Measurements from ENCODE around the gene AGBL4. TPM values are rescaled to one million over a fixed set of nuclear protein-coding genes. Genes with fewer than 3 reads are reported as not detected.

AGBL4 gene
- polyA plus RNA-seq, 1 donor from 2014 or later: not detected

DNA sequence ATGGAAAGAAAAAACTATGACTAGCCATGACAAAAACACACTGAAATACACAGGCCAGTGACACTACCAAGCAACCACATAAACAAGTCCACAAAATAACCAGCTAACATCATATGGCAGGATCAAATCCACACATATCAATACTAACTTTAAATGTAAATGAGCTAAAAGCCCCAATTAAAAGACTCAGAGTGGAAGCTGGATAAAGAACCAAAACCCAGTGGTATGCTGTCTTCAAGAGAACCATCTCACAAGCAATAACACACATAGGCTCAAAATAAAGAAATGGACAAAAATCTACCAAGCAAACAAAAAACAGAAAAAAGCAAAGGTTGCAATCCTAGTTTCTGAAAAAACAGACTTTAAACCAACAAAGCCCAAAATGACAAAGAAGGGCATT, 770.8 kb downstream of the AGBL4 start:
- Mint-ChIP-seq H3K36me3 (no peaks in the 10 kb centered on the region), H3K9me3 (peaks cover 4 to 12% (median 7%) of the 10 kb centered on the region in 3 donors), H3K4me3 (no peak overlapping the region), H3K27ac (no peak overlapping the region), H3K27me3 (no peaks in the 10 kb centered on the region), H3K4me1 (no peaks in the 10 kb centered on the region)

DNA sequence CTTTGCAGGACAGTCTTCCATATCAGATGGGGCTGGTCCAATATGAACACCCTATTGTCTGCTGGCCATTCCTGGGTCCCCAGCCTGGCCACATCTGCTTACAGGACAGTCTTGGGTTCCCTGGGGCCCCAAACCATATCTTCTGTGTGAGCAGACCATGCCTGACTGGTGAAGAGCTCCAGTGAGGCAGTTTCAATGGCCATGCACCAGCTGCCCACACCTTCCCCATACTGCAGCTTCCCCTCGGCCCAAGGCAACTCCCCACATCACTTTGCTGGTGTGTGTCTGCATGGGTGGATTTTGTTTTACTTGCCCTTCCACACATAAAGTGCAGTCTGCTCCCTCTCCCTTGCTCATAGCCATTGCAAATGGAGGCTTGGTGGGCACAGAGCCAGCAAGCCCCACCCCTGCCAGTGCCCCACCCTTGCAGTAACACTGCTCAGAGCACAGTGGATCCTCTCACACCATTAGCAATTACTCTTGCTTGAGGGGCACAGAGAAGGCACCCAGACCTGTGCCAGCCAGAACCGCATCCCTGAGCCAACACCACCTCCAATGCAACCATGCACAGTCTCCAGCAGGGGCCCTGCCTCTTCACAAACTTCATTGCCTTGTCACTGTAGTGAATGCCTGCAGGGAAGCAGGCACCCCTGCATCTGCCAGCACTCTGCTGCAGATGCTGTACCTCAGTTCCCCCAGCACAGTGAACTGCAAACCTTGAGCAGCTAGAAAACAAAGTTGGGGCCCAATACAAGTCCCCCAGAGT, 772.6 kb downstream of the AGBL4 start:
- no peaks in the 10 kb centered on the region for H3K27me3 Mint-ChIP-seq
- no peaks in the 10 kb centered on the region for H3K36me3 Mint-ChIP-seq
- no peaks in the 10 kb centered on the region for H3K4me1 Mint-ChIP-seq
- H3K9me3 Mint-ChIP-seq: peaks cover 4 to 9% (median 7%) of the 10 kb centered on the region in 3 donors
- H3K27ac Mint-ChIP-seq: no peak overlapping the region
- peak overlapping the region in 1 of 4 donors; percentile 49 for H3K4me3 Mint-ChIP-seq

DNA sequence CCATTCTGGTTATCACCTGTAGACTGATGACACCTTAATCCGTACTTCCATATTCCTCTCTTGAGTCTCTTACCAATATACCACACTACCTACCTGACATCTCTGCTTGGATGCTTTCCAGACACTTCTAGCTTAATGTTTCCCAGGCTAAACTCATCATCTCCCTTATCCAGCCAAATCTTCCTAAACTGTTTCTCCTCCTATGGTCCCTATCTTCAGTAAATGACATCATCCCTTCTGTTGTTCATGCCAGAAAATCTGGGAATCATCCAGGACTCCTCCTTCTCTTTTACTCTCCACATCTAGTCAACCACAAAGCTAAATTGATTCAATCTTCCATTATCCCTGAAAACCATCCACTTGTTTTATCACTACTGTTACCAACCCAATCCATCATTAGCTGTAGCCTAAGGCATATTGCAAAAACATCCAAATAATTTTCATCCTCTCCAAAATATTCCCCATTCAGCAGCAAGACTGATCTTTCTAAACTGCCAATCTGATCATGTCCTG, 783.0 kb downstream of the AGBL4 start:
- Mint-ChIP-seq H3K4me3 (no peak overlapping the region), H3K27me3 (no peaks in the 10 kb centered on the region), H3K4me1 (peaks cover 0 to 1% (median 0%) of the 10 kb centered on the region in 3 donors), H3K9me3 (peaks cover 0 to 5% (median 5%) of the 10 kb centered on the region in 3 donors), H3K27ac (peak overlapping the region in 1 of 3 donors; percentile 45), H3K36me3 (no peaks in the 10 kb centered on the region)

DNA sequence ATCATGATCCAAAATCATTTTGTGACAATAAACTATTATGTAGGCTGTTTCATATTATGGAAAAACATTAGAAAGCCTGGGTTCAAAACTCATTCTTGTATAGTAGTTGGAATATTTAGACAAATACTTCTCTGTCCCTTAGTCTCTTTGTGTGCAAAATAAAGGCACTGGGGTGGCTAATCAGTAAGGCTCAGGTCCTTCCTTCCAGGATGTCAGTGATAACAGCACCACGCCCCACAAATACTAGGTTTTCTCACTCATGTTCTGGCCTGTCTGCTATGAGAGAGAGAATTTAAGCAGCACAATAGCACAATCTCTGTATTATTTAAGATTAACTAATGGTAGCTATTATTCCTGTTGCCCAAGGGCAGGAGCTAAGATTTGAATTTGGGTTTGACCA, 788.8 kb downstream of the AGBL4 start:
- H3K4me3 Mint-ChIP-seq: no peak overlapping the region
- peaks cover 0 to 5% (median 3%) of the 10 kb centered on the region in 3 donors for H3K9me3 Mint-ChIP-seq
- no peaks in the 10 kb centered on the region for H3K27me3 Mint-ChIP-seq
- no peak overlapping the region for H3K27ac Mint-ChIP-seq
- H3K4me1 Mint-ChIP-seq: no peaks in the 10 kb centered on the region
- H3K36me3 Mint-ChIP-seq: no peaks in the 10 kb centered on the region

DNA sequence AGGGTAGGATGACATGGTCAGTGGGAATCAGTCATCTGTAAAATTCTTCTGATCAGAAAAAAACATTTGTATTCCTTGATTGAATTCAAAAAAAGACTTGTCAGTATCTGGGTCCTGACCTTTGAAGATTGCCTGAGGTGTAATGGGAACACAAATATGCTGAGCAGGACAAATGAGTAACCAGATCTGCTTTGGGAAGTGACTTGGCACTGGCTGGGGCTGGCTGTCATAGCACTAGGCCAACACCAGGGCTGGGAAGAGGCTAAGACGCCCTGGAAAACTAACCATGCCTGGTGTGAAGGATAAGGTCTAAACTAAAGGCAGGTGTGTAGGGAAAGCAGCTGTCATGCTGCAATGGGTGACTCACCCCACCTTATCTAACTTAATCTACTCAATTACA, 794.2 kb downstream of the AGBL4 start:
- Mint-ChIP-seq H3K27me3 (peaks cover 3% of the 10 kb centered on the region), H3K4me1 (no peaks in the 10 kb centered on the region), H3K9me3 (no peaks in the 10 kb centered on the region), H3K27ac (no peak overlapping the region), H3K36me3 (no peaks in the 10 kb centered on the region), H3K4me3 (no peak overlapping the region)

DNA sequence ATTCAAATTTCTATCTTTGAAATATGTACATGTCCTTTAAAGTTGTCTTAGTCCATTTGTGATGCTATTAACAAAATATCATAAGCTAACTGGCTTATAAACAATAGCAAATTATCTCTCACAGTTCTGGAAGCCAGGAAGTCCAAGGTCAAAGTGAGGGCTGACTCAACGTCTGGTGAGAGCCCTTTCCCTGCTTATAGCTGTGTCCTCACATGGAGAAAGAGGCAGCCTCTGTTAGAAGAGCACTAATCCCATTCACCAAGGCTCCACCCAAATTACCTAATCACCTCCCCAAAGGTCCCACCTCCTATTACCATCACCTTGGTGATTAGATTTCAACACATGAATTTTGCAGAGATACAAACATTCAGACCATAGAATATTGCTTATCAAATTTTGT, 797.0 kb downstream of the AGBL4 start:
- Mint-ChIP-seq H3K9me3 (no peaks in the 10 kb centered on the region), H3K36me3 (no peaks in the 10 kb centered on the region), H3K27ac (no peak overlapping the region), H3K27me3 (peaks cover 7% of the 10 kb centered on the region), H3K4me1 (no peaks in the 10 kb centered on the region), H3K4me3 (no peak overlapping the region)

DNA sequence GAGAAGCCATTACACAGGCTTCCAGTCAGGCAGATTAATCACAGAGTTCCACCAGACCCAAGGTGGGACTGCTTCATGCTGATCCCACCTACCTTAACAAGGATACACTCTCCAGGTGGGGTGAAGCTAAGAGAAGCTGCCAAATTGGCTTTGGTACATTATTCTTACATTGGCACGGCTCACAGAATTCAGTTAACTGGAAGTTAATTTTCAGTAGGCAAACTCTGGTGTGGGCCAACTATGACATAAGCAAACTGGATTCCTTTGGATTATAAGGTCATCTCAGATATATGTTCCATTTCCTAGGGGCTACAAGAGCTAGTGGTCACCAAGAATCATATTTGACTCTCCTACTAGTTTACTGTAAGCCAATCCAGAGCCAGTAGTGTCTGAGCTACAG, 798.3 kb downstream of the AGBL4 start:
- Mint-ChIP-seq H3K4me3 (no peak overlapping the region), H3K36me3 (no peaks in the 10 kb centered on the region), H3K27me3 (peaks cover 7% of the 10 kb centered on the region), H3K9me3 (no peaks in the 10 kb centered on the region), H3K4me1 (no peaks in the 10 kb centered on the region), H3K27ac (no peak overlapping the region)

DNA sequence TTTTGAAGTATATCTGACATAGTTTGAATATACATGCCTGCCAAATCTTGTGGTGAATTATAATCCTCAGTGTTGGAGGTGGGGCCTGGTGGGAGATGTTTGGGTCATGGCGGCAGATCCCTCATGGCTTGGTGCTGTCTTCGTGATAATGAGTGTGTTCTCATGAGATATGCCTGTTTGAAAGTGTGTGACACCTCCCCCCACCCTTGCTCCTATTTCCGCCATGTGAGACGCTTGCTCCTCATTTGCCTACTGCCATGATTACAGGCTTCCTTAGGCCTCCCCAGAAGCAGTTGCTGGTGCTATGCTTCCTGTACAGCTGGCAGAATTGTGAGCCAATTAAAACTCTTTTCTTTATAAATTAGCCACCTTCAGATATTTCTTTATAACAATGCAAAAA, 810.5 kb downstream of the AGBL4 start:
- Mint-ChIP-seq H3K36me3 (no peaks in the 10 kb centered on the region), H3K27ac (no peak overlapping the region), H3K9me3 (no peaks in the 10 kb centered on the region), H3K27me3 (peaks cover 1% of the 10 kb centered on the region), H3K4me3 (no peak overlapping the region), H3K4me1 (no peaks in the 10 kb centered on the region)

DNA sequence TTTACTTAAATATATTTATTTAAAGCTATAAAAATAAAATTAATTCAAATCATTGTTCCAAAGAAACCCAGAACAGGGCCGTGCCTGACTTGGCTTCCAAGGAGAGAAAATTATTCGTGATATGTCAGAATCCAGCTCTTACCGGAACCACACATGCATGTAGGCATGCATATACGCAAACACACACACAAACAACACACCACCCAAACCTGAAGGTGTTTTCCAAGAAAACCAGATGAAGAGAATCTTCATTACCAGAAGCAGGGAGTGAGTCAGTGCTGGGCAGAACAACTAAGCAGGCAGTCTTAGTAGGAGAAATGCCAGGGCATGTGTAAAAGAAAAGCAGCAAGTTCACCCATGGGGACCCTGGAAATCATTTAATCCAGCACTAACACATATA, 815.0 kb downstream of the AGBL4 start:
- H3K27ac Mint-ChIP-seq: no peak overlapping the region
- no peaks in the 10 kb centered on the region for H3K4me1 Mint-ChIP-seq
- H3K4me3 Mint-ChIP-seq: no peak overlapping the region
- H3K27me3 Mint-ChIP-seq: peaks cover 4% of the 10 kb centered on the region
- no peaks in the 10 kb centered on the region for H3K9me3 Mint-ChIP-seq
- no peaks in the 10 kb centered on the region for H3K36me3 Mint-ChIP-seq

DNA sequence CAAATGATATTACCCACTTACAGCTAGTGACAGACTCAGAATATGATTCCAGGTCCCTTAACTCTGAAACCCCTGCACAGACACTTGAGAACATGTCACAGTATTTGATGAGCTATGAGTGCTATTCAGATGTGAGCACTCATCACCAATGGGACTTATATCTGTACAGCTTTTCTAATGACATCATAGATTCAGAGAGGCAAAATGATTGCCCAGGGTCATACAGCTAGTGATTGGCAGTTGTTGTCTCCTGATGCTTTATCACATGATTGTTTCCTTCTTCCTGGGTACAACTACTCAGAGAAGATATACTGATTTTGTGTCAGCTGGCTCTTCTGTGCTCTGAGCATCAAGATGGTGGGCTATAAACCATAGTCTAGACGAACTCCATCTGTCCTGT, 819.0 kb downstream of the AGBL4 start:
- peaks cover 1 to 9% (median 3%) of the 10 kb centered on the region in 3 donors for H3K9me3 Mint-ChIP-seq
- H3K4me3 Mint-ChIP-seq: no peak overlapping the region
- peaks cover 2% of the 10 kb centered on the region for H3K36me3 Mint-ChIP-seq
- H3K27me3 Mint-ChIP-seq: peaks cover 7% of the 10 kb centered on the region
- H3K27ac Mint-ChIP-seq: no peak overlapping the region
- H3K4me1 Mint-ChIP-seq: no peaks in the 10 kb centered on the region

DNA sequence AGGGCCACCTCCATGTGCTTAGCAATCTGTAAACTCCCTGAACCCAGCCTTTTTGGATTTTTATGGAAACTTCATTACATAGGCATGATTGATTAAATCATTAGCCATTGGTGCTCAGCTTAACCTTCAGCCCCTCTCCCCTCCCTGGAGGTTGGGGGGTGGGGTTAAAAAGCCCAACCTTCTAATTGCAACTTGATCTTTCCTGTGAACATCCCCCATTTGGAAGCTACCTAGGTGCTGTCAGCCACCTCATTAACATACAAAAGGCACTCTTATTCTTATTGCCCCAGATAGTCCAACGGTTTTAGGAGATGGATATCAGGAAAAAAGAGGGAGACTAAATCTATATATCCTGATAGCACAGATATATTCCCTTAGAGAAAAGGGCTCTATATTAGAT, 823.0 kb downstream of the AGBL4 start:
- Mint-ChIP-seq H3K4me3 (no peak overlapping the region), H3K27me3 (peaks cover 5% of the 10 kb centered on the region), H3K36me3 (peaks cover 2% of the 10 kb centered on the region), H3K4me1 (no peaks in the 10 kb centered on the region), H3K27ac (no peak overlapping the region), H3K9me3 (peaks cover 4 to 9% (median 8%) of the 10 kb centered on the region in 3 donors)

DNA sequence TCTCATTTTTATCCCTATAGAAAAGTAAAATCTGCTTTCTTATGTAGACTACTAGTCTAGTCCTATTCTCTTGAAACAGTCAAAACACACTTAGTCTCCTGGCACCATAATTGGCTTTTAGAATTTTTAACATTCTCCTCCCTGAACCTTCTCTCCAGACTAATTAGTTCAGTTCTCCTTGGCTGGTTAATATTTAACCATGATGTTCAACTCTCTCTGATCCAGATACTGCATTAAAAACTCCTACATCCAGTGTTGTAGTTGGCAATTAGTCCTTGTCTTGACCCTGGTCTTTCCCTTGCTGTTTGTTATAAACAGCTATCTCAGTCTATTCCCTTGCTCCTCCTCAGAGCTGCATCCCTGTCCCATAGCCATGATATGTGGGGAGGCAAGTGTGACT, 824.2 kb downstream of the AGBL4 start:
- H3K9me3 Mint-ChIP-seq: peaks cover 6 to 17% (median 10%) of the 10 kb centered on the region in 3 donors
- H3K36me3 Mint-ChIP-seq: peaks cover 2% of the 10 kb centered on the region
- H3K4me1 Mint-ChIP-seq: no peaks in the 10 kb centered on the region
- H3K27me3 Mint-ChIP-seq: peaks cover 5% of the 10 kb centered on the region
- H3K4me3 Mint-ChIP-seq: no peak overlapping the region
- no peak overlapping the region for H3K27ac Mint-ChIP-seq

DNA sequence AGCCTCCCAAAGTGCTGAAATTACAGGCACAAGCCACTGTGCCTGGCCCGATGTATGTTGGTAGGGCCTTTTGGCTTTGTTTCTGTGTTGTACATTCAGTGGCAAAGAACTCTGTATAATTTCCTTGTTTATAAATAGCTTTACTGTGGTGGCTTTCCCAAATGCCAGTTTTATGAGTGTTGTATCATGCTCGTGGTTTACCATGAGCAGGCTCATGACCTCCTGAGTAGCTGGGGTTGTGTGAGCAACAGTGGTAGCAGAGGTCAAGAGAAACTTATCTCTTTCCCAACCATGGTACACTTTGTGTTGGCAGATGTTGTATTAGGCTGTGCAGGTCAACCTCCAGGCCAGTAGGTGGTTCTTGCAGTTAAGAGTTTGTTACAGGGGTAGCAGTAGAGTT, 826.7 kb downstream of the AGBL4 start:
- Mint-ChIP-seq H3K9me3 (peaks cover 5 to 18% (median 17%) of the 10 kb centered on the region in 3 donors), H3K4me1 (no peaks in the 10 kb centered on the region), H3K36me3 (no peaks in the 10 kb centered on the region)

DNA sequence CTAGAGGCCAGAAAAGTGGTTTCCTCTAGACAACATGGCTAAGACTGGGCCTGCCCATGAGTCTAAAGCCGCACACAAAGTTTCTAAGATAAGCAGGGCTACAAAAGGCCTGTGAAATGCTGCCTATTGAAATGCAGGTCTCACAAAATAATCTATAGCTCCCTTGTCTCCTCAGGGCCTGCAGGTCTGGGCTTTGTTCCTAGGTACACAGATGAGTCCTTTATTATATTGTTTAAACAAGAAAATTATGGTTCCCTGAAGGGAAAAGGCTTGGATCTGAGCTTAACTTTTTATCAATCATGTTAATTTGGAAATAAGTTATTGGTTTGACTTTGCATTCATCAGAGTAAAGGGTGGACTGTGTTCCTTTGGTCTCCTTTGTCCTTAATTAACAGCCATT, 833.6 kb downstream of the AGBL4 start:
- no peaks in the 10 kb centered on the region for H3K36me3 Mint-ChIP-seq
- H3K27ac Mint-ChIP-seq: no peak overlapping the region
- no peaks in the 10 kb centered on the region for H3K27me3 Mint-ChIP-seq
- no peak overlapping the region for H3K4me3 Mint-ChIP-seq
- H3K9me3 Mint-ChIP-seq: peaks cover 4 to 14% (median 14%) of the 10 kb centered on the region in 3 donors
- no peaks in the 10 kb centered on the region for H3K4me1 Mint-ChIP-seq

More for the DNA sequence above, 826.7 kb downstream of the AGBL4 start:
- H3K4me3 Mint-ChIP-seq: peak overlapping the region in 1 of 4 donors; percentile 46
- H3K27ac Mint-ChIP-seq: no peak overlapping the region
- H3K27me3 Mint-ChIP-seq: peaks cover 5% of the 10 kb centered on the region

DNA sequence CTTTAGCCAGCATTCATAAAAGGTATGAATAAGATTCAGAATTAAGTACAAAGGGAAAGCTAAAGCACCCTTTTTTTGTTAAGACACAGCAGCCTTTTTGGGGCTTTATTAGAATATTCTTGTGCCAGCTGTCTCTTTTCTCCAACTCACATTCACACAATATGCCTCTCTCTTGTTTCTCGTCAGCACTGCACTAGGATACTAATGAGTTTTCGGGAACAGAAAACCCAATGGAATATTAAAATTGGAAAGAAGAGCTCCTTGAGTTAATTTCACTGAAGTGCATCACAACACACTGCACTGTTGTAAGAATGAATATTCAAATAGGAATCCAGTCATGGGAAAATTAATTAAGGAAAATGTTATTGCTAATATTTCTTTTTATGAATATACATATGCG, 836.7 kb downstream of the AGBL4 start:
- no peaks in the 10 kb centered on the region for H3K4me1 Mint-ChIP-seq
- peaks cover 2 to 4% (median 2%) of the 10 kb centered on the region in 3 donors for H3K9me3 Mint-ChIP-seq

DNA sequence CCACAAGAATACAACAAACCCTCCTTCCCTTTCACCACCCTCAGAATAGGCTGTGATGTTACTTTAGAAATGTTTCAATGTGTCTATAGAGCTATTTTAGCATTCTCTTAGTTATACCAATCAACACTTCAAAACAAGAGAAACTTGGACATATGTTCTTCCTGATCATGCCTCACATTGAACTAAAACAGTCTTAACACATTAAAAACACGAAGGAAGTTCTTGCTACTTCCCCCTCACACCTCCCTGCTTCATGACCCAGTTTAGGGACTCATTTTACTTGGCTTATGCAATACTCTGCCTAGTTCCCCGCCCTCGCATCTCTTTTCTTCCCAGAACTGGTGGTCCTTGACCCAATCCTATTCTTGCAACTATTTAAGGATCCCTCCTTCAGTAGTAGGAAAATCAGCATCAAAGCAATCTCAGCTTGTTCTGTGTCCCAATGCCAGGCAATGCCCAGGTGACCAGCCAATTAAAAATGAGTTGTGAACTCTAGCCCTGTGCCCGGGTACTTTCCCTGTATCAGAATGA, 838.2 kb downstream of the AGBL4 start:
- no peaks in the 10 kb centered on the region for H3K4me1 Mint-ChIP-seq
- no peaks in the 10 kb centered on the region for H3K27me3 Mint-ChIP-seq
- peaks cover 2 to 4% (median 2%) of the 10 kb centered on the region in 3 donors for H3K9me3 Mint-ChIP-seq
- no peak overlapping the region for H3K4me3 Mint-ChIP-seq
- H3K36me3 Mint-ChIP-seq: no peaks in the 10 kb centered on the region
- H3K27ac Mint-ChIP-seq: no peak overlapping the region

More for the DNA sequence above, 836.7 kb downstream of the AGBL4 start:
- Mint-ChIP-seq H3K27ac (no peak overlapping the region), H3K4me3 (no peak overlapping the region), H3K36me3 (no peaks in the 10 kb centered on the region), H3K27me3 (no peaks in the 10 kb centered on the region)
